Dedifferentiated amniotic fluid mesenchymal stem cell (primary cell): ENCODE data around the gene CNOT3.

ENCODE experiments used
- DNase-seq: peaks from one replicate; pipeline ENCODE4 v3.0.0-alpha.2; 2016; ENCODE audit errors: extremely low spot score

Gene CNOT3

GRCh38 chr19:54121259-54121658, 16.3 kb upstream of the CNOT3 start:
- DNase-seq, result no peak

GRCh38 chr19:54123682-54124081, 13.9 kb upstream of the CNOT3 start:
- DNase-seq, result no peak

GRCh38 chr19:54124393-54124792, 13.2 kb upstream of the CNOT3 start:
- DNase-seq, result no peak

GRCh38 chr19:54125713-54126112, 11.8 kb upstream of the CNOT3 start:
- DNase-seq, result no peak

GRCh38 chr19:54127688-54128440, 9.7 kb upstream of the CNOT3 start:
- no peak for DNase-seq

- DNase-seq, result no peak
These were observed 9.2 kb upstream of the CNOT3 start for GRCh38 chr19:54128441-54128725.

- no peak for DNase-seq
These were observed 8.6 kb upstream of the CNOT3 start for GRCh38 chr19:54128796-54129616.

- DNase-seq, result no peak
These were observed 8.0 kb upstream of the CNOT3 start for GRCh38 chr19:54129617-54129996.

GRCh38 chr19:54133312-54133956, 4.1 kb upstream of the CNOT3 start:
- no peak for DNase-seq

- DNase-seq, result no peak
These were observed 3.5 kb upstream of the CNOT3 start for GRCh38 chr19:54133957-54134590.

GRCh38 chr19:54136086-54136863, 1.3 kb upstream of the CNOT3 start:
- no peak for DNase-seq

- peak; percentile 100 for DNase-seq
These were observed 481 bp upstream of the CNOT3 start for GRCh38 chr19:54136864-54137698.

- no peak for DNase-seq
These were observed 1.1 kb downstream of the CNOT3 start for GRCh38 chr19:54138489-54139256.

GRCh38 chr19:54141356-54141755, 3.8 kb downstream of the CNOT3 start:
- DNase-seq, result no peak

GRCh38 chr19:54142166-54142780, 4.7 kb downstream of the CNOT3 start:
- no peak for DNase-seq

GRCh38 chr19:54145541-54146158, 8.1 kb downstream of the CNOT3 start:
- DNase-seq, result no peak

GRCh38 chr19:54147676-54148075, 10.1 kb downstream of the CNOT3 start:
- DNase-seq, result no peak

GRCh38 chr19:54148158-54148557, 10.6 kb downstream of the CNOT3 start:
- DNase-seq, result no peak
